ENCODE data around the gene NRCAM. TPM values are rescaled to one million over a fixed set of nuclear protein-coding genes. Genes with fewer than 3 reads are reported as not detected.

Gene NRCAM
- total and polyA plus RNA-seq, 2 experiments from 2014 or later = 0.76 to 3.9 TPM

DNA sequence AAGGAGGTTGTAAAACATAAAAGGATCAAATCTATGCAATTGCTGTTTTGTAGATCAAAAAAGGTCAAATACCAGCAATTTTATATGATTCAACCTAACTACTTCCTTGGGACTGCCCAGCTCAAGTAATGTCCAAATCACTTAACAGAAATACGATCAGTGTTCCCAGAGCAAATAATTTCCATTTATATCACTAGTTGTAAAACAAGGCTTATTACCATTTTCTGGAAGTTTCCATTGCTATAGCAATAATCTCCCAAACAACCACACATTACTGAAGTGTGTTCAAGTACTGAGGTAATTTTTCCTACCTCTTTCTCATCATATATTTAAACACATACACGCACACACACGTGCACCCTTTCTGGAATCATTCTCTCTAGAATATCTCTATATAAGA, 123.3 kb downstream of the NRCAM start:
- Histone ChIP-seq H3K4me1 (ENCODE audit: low read depth) (peaks cover 5% of the 10 kb centered on the region), H3K27ac (no peak overlapping the region), H3K4me3 (no peak overlapping the region), H3K36me3 (no peaks in the 10 kb centered on the region), H3K27me3 (no peaks in the 10 kb centered on the region), H3K9me3 (ENCODE audit: low read depth) (no peaks in the 10 kb centered on the region)
- TF ChIP-seq, protein P1, sequence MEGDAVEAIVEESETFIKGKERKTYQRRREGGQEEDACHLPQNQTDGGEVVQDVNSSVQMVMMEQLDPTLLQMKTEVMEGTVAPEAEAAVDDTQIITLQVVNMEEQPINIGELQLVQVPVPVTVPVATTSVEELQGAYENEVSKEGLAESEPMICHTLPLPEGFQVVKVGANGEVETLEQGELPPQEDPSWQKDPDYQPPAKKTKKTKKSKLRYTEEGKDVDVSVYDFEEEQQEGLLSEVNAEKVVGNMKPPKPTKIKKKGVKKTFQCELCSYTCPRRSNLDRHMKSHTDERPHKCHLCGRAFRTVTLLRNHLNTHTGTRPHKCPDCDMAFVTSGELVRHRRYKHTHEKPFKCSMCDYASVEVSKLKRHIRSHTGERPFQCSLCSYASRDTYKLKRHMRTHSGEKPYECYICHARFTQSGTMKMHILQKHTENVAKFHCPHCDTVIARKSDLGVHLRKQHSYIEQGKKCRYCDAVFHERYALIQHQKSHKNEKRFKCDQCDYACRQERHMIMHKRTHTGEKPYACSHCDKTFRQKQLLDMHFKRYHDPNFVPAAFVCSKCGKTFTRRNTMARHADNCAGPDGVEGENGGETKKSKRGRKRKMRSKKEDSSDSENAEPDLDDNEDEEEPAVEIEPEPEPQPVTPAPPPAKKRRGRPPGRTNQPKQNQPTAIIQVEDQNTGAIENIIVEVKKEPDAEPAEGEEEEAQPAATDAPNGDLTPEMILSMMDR (IDR thresholded peaks at IDR 0.05; ENCODE audit: low read depth, low read length) = no peak
- no peak for DNase-seq (ENCODE audit: low read depth in 1 of 2, low spot score in 1 of 2)

DNA sequence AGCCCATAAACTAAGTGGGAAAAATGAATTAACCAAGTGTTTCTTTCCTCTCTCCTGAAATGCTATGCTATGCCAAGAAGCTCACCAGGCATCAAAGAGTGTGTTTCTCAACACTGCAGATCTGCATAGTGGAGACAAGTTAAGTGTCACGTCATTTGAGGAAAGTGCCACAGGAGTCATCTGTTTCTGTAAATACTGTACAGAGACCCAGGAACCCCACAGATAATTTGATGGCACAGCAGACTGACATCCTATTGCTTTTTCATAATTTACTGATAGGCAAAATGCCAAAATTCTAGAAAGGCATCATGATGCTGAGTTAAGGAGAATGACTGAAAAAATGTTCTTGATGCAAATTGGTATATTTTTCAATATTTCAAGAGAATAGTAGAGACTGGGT, 124.3 kb downstream of the NRCAM start:
- Histone ChIP-seq H3K27ac (no peak overlapping the region), H3K27me3 (no peaks in the 10 kb centered on the region), H3K4me3 (no peak overlapping the region), H3K4me1 (ENCODE audit: low read depth) (peaks cover 5% of the 10 kb centered on the region), H3K36me3 (no peaks in the 10 kb centered on the region), H3K9me3 (ENCODE audit: low read depth) (no peaks in the 10 kb centered on the region)
- TF ChIP-seq, protein P1 (IDR thresholded peaks at IDR 0.05; ENCODE audit: low read depth, low read length) = no peak
- no peak for DNase-seq (ENCODE audit: low read depth in 1 of 2, low spot score in 1 of 2)

DNA sequence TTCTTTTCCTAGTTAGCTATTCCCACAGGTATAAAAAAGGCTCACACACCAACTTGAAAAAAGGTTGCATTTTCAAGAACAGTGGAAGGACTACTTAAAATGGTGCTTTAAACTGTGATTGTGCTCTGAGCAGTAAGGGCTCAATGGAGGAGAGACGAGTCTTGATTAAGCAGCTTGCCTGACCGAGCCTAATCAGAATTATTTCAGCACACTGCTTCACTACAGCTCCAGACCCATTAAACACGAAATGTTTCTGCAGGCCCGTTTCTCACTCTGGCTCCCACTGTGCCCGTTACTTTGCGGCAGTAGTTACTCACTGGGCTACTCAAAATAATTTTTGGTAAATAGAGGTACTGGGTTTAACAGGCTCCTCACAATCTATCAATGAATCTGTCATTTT, 126.0 kb downstream of the NRCAM start:
- H3K4me3 ChIP-seq = no peak overlapping the region
- H3K27ac ChIP-seq = no peak overlapping the region
- TF ChIP-seq, protein P1 (IDR thresholded peaks at IDR 0.05; ENCODE audit: low read depth, low read length) = no peak
- H3K27me3 ChIP-seq = no peaks in the 10 kb centered on the region
- DNase-seq (ENCODE audit: low read depth in 1 of 2, low spot score in 1 of 2) = no peak
- H3K9me3 ChIP-seq (ENCODE audit: low read depth) = no peaks in the 10 kb centered on the region
- H3K4me1 ChIP-seq (ENCODE audit: low read depth) = no peaks in the 10 kb centered on the region
- no peaks in the 10 kb centered on the region for H3K36me3 ChIP-seq

DNA sequence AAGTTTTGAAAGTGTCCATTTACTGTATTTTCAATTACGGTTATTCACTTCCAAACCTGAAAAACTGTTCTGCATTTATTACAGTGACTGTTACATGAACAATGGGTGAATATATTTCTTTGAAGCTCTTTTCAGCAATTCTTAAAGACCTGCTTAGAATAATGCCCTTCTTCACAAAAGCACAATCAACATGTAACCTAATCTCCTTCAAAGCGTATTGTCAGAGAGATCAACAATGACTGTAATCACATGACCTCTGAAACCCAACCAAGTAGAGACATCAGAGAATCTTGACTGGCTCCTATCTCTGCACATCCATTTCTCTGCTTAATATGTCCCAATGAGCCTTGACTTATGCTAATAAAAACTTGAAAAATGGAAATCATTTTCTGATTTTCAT, 126.7 kb downstream of the NRCAM start:
- Histone ChIP-seq H3K4me1 (ENCODE audit: low read depth) (no peaks in the 10 kb centered on the region), H3K9me3 (ENCODE audit: low read depth) (no peaks in the 10 kb centered on the region), H3K36me3 (no peaks in the 10 kb centered on the region), H3K4me3 (no peak overlapping the region), H3K27ac (no peak overlapping the region), H3K27me3 (no peaks in the 10 kb centered on the region)
- DNase-seq (ENCODE audit: low read depth in 1 of 2, low spot score in 1 of 2) = no peak
- TF ChIP-seq, protein P1 (IDR thresholded peaks at IDR 0.05; ENCODE audit: low read depth, low read length) = no peak

DNA sequence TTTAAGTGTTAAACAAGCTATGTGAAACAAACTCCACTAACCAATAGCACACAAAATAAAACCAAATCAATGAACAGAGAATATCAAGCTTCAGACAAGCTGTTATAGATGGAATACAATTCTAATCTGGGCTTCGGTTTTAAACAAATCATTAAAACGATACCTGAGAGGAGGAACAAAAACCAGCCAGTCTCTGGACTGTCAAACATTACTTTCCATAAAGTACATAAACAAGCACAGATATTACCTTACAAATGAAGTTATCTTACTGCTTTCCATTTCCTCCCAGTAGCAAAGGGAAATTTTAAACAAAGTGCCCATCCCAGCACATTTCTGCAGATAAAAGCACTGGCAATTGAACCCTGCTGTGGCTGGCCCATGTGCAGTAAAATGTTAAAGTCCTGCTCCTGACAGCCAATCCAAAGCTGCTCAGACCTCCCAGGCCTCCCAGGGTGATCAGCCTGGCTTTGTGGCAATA, 128.0 kb downstream of the NRCAM start:
- Histone ChIP-seq H3K9me3 (ENCODE audit: low read depth) (no peaks in the 10 kb centered on the region), H3K36me3 (no peaks in the 10 kb centered on the region), H3K4me3 (no peak overlapping the region), H3K27me3 (no peaks in the 10 kb centered on the region), H3K4me1 (ENCODE audit: low read depth) (no peaks in the 10 kb centered on the region), H3K27ac (no peak overlapping the region)
- TF ChIP-seq, protein P1 (IDR thresholded peaks at IDR 0.05; ENCODE audit: low read depth, low read length) = no peak
- DNase-seq (ENCODE audit: low read depth in 1 of 2, low spot score in 1 of 2) = no peak

DNA sequence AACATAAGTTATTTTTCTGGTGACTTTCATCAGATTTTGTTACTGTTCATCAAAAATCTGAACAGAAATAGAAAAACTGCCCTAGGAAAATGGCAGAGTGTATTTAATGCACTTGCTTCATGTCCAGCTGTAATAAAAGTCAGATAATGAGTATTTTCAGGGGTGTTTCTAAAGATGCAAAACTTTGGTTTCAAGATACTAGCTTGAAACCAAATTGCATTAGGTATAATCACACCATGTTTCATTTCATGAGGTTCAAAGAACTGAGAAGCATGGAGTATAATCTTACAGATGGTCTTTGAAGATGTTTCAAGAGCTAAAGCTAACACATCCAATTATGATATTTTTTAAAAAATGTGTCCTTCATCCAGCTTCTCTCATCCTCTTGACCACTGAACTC, 128.9 kb downstream of the NRCAM start:
- TF ChIP-seq, protein P1 (IDR thresholded peaks at IDR 0.05; ENCODE audit: low read depth, low read length) = no peak
- DNase-seq (ENCODE audit: low read depth in 1 of 2, low spot score in 1 of 2) = no peak
- no peaks in the 10 kb centered on the region for H3K9me3 ChIP-seq (ENCODE audit: low read depth)
- no peaks in the 10 kb centered on the region for H3K36me3 ChIP-seq
- no peak overlapping the region for H3K27ac ChIP-seq
- no peaks in the 10 kb centered on the region for H3K4me1 ChIP-seq (ENCODE audit: low read depth)
- H3K27me3 ChIP-seq = no peaks in the 10 kb centered on the region
- no peak overlapping the region for H3K4me3 ChIP-seq

All from cardiac muscle cell (in vitro differentiated cells and primary cell).